Coronary artery (tissue), 2 donors: ENCODE data around the gene PIP5K1B.

Experiments
- DNase-seq: peaks from one replicate; pipeline ENCODE4 v3.0.0-alpha.2; 2017; ENCODE audit warnings: low spot score
- H3K27ac ChIP-seq, 2 donors: fragments of 200-600 bp; sonication (generic); one replicate each; pipeline ENCODE4 v1.5.1; 2016 to 2019
- H3K4me3 ChIP-seq: fragments of 200-600 bp; sonication (generic); 2 replicates; pipeline ENCODE4 v1.5.1; 2016; ENCODE audit warnings: mild to moderate bottlenecking, moderate library complexity
- TF ChIP-seq, protein P1 (sequence below): fragments of 200-600 bp; sonication (generic); IDR thresholded peaks from one replicate; pipeline ENCODE4 v1.5.1; 2019; ENCODE audit warnings: antibody characterized with exemption

PIP5K1B gene

DNA sequence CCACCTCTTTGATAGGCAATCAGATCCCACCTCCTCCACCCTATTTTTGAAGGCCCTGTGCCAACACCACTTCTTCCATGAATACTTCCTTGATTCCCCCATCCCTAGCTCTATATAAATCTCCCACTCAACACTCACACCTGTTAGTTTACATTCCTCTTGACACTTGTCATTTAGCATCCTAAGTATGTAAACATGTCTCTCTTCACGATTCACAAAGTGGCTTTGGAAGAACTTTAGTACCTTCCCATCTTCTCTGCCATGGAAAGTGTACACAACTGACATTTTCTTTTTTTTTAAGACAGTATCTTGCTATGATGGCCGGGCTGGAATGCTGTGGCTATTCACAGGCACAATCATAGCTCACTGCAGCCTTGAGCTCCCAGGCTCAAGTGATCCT is 329.0 kb downstream of the PIP5K1B start:
- Histone ChIP-seq H3K4me3 (no peak overlapping the region), H3K27ac (no peak overlapping the region)
- no peak for DNase-seq
- TF ChIP-seq, protein P1, sequence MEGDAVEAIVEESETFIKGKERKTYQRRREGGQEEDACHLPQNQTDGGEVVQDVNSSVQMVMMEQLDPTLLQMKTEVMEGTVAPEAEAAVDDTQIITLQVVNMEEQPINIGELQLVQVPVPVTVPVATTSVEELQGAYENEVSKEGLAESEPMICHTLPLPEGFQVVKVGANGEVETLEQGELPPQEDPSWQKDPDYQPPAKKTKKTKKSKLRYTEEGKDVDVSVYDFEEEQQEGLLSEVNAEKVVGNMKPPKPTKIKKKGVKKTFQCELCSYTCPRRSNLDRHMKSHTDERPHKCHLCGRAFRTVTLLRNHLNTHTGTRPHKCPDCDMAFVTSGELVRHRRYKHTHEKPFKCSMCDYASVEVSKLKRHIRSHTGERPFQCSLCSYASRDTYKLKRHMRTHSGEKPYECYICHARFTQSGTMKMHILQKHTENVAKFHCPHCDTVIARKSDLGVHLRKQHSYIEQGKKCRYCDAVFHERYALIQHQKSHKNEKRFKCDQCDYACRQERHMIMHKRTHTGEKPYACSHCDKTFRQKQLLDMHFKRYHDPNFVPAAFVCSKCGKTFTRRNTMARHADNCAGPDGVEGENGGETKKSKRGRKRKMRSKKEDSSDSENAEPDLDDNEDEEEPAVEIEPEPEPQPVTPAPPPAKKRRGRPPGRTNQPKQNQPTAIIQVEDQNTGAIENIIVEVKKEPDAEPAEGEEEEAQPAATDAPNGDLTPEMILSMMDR, result no peak

DNA sequence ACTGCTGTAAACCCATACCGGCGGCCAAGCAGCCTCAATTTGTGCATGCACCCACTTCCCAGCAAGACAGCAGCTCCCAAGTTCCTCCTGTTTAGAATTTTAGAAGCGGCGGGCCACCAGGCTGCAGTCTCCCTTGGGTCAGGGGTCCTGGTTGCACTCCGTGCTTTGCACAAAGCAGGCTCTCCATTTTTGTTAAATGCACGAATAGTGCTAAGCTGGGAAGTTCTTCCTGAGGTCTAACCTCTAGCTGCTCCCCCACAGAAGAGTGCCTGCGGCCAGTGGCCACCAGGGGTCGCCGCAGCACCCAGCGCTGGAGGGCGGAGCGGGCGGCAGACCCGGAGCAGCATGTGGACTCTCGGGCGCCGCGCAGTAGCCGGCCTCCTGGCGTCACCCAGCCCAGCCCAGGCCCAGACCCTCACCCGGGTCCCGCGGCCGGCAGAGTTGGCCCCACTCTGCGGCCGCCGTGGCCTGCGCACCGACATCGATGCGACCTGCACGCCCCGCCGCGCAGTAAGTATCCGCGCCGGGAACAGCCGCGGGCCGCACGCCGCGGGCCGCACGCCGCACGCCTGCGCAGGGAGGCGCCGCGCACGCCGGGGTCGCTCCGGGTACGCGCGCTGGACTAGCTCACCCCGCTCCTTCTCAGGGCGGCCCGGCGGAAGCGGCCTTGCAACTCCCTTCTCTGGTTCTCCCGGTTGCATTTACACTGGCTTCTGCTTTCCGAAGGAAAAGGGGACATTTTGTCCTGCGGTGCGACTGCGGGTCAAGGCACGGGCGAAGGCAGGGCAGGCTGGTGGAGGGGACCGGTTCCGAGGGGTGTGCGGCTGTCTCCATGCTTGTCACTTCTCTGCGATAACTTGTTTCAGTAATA is 330.6 kb downstream of the PIP5K1B start, which contains the start of gene FXN:
Gene FXN, plus strand, starts transcription at position 315 of the 871 bp plus-strand sequence. Its CDS starts 31 bp downstream, at position 346.
- peak within 1 kb of the TSS; percentile 56 to 87 for H3K27ac ChIP-seq
- DNase-seq, result peak; percentile 81
- peak within 1 kb of the TSS; percentile 85 for H3K4me3 ChIP-seq
- TF ChIP-seq, protein P1, result peak; percentile 100

DNA sequence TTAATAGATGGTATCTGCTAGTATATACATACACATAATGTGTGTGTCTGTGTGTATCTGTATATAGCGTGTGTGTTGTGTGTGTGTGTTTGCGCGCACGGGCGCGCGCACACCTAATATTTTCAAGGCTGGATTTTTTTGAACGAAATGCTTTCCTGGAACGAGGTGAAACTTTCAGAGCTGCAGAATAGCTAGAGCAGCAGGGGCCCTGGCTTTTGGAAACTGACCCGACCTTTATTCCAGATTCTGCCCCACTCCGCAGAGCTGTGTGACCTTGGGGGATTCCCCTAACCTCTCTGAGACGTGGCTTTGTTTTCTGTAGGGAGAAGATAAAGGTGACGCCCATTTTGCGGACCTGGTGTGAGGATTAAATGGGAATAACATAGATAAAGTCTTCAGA is 331.3 kb downstream of the PIP5K1B start:
- DNase-seq, result no peak
- peak overlapping the region; percentile 56 to 87 for H3K27ac ChIP-seq
- TF ChIP-seq, protein P1, result no peak
- H3K4me3 ChIP-seq, result peak overlapping the region; percentile 85

DNA sequence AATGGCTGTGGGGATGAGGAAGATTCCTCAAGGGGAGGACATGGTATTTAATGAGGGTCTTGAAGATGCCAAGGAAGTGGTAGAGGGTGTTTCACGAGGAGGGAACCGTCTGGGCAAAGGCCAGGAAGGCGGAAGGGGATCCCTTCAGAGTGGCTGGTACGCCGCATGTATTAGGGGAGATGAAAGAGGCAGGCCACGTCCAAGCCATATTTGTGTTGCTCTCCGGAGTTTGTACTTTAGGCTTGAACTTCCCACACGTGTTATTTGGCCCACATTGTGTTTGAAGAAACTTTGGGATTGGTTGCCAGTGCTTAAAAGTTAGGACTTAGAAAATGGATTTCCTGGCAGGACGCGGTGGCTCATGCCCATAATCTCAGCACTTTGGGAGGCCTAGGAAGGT is 331.8 kb downstream of the PIP5K1B start:
- DNase-seq, result no peak
- peak overlapping the region; percentile 56 to 87 for H3K27ac ChIP-seq

DNA sequence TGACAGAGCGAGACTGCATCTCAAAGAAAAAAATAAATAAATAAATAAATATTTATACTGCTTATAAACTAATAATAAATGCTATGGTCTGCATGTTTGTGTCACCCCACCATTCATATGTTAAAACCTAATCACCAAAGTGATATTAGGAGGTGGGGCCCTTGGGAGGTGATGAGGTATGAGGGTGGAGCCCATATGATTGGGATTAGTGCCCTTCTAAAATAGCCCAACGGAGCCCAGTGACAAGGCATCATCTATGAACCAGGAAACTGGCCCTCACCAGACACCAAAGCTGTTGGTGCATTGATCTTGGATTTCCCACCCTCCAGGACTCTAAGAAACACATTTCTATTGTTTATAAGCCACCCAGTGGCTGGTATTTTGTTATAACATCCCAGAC is 335.6 kb downstream of the PIP5K1B start:
- no peak for DNase-seq
- Histone ChIP-seq H3K27ac (no peak overlapping the region), H3K4me3 (no peak overlapping the region)
- TF ChIP-seq, protein P1, result no peak

More for the DNA sequence above, 331.8 kb downstream of the PIP5K1B start:
- peak overlapping the region; percentile 85 for H3K4me3 ChIP-seq
- TF ChIP-seq, protein P1, result no peak

DNA sequence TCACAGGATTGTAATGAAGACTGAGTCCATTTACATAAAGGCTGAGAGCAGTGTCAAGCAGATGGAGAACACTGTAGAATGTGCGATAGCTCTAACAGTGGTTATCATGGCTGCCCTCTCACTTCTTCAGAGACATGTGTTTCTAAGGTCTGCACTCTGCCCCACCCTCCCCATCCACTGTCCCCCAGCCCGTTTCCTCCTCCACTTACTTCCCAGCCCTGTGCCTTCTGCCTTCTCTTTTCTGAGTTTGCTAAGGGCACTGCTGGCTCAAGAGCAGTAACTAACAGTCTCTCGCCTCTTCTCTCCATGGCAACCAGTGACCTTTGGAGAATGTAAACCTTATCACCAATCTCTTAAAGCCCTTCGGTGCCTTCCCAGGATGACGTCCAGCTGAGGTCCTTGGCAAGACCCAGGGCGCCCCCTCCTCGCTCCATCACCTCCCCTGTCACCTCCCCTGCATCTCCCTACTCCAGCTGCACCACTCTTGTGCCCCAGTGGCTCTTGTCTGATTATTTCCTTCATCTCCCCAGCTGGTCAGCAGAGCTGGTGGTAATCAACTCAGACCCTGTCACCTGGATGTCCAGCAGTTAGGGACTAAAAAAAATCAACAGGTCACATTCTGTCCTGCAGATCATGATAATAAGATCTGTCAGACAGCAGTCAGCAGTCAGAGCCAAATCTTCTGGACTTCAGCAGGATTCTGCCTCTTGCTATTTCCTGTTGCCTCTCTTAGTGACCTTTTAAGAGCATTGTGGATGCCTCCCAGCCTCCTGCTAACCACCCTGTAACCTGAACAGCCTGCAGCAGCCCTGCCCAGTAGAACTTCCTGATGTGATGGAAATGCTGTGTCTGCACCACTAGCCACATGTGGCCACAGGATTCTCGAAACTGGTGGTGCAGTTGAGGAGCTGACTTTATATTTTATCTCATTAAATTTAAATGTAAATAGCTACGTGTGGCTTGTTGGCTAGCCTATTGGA is 339.5 kb downstream of the PIP5K1B start:
- TF ChIP-seq, protein P1, result no peak
- DNase-seq, result no peak
- no peak overlapping the region for H3K27ac ChIP-seq
- no peak overlapping the region for H3K4me3 ChIP-seq
